ENCODE data around the gene NNMT.

- TF ChIP-seq, protein P1, sequence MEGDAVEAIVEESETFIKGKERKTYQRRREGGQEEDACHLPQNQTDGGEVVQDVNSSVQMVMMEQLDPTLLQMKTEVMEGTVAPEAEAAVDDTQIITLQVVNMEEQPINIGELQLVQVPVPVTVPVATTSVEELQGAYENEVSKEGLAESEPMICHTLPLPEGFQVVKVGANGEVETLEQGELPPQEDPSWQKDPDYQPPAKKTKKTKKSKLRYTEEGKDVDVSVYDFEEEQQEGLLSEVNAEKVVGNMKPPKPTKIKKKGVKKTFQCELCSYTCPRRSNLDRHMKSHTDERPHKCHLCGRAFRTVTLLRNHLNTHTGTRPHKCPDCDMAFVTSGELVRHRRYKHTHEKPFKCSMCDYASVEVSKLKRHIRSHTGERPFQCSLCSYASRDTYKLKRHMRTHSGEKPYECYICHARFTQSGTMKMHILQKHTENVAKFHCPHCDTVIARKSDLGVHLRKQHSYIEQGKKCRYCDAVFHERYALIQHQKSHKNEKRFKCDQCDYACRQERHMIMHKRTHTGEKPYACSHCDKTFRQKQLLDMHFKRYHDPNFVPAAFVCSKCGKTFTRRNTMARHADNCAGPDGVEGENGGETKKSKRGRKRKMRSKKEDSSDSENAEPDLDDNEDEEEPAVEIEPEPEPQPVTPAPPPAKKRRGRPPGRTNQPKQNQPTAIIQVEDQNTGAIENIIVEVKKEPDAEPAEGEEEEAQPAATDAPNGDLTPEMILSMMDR (IDR thresholded peaks at IDR 0.05 in 2 of 3, conservative IDR thresholded peaks at IDR 0.05 in 1 of 3; ENCODE audit: borderline replicate concordance in 1 of 3, insufficient read depth in 1 of 3, low read depth in 2 of 3, low read length in 2 of 3), result no peak
- TF ChIP-seq EZH2 (IDR thresholded peaks at IDR 0.05) (no peak), POLR2A (IDR thresholded peaks at IDR 0.05; ENCODE audit: borderline replicate concordance, extremely low read depth, insufficient read depth, insufficient read length) (no peak), FOSL1 (IDR thresholded peaks at IDR 0.05; ENCODE audit: low read depth) (no peak), TCF7L2 (IDR thresholded peaks at IDR 0.05; ENCODE audit: borderline replicate concordance, extremely low read depth, insufficient read depth, insufficient read length) (no peak), POLR2AphosphoS5 (IDR thresholded peaks at IDR 0.05; ENCODE audit: low read depth, low read length) (no peak), ZNF274 (IDR thresholded peaks at IDR 0.05; ENCODE audit: low read depth, low read length) (no peak), CEBPB (IDR thresholded peaks at IDR 0.05; ENCODE audit: low read depth) (no peak), RAD21 (IDR thresholded peaks at IDR 0.05; ENCODE audit: low read depth) (no peak), YY1 (IDR thresholded peaks at IDR 0.05; ENCODE audit: extremely low read depth, insufficient replicate concordance, low read depth, low read length) (no peak)
- TF ChIP-seq, protein P2, sequence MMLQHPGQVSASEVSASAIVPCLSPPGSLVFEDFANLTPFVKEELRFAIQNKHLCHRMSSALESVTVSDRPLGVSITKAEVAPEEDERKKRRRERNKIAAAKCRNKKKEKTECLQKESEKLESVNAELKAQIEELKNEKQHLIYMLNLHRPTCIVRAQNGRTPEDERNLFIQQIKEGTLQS (IDR thresholded peaks at IDR 0.05), result no peak
- TF ChIP-seq, protein P3, sequence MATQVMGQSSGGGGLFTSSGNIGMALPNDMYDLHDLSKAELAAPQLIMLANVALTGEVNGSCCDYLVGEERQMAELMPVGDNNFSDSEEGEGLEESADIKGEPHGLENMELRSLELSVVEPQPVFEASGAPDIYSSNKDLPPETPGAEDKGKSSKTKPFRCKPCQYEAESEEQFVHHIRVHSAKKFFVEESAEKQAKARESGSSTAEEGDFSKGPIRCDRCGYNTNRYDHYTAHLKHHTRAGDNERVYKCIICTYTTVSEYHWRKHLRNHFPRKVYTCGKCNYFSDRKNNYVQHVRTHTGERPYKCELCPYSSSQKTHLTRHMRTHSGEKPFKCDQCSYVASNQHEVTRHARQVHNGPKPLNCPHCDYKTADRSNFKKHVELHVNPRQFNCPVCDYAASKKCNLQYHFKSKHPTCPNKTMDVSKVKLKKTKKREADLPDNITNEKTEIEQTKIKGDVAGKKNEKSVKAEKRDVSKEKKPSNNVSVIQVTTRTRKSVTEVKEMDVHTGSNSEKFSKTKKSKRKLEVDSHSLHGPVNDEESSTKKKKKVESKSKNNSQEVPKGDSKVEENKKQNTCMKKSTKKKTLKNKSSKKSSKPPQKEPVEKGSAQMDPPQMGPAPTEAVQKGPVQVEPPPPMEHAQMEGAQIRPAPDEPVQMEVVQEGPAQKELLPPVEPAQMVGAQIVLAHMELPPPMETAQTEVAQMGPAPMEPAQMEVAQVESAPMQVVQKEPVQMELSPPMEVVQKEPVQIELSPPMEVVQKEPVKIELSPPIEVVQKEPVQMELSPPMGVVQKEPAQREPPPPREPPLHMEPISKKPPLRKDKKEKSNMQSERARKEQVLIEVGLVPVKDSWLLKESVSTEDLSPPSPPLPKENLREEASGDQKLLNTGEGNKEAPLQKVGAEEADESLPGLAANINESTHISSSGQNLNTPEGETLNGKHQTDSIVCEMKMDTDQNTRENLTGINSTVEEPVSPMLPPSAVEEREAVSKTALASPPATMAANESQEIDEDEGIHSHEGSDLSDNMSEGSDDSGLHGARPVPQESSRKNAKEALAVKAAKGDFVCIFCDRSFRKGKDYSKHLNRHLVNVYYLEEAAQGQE (IDR thresholded peaks at IDR 0.05; ENCODE audit: low read depth), result no peak
These were observed 34.2 kb downstream of the NNMT start for GRCh38 chr11:114330373-114330772.

Data from HCT116 (cell line).